ENCODE results near the gene MIOS.

DNA sequence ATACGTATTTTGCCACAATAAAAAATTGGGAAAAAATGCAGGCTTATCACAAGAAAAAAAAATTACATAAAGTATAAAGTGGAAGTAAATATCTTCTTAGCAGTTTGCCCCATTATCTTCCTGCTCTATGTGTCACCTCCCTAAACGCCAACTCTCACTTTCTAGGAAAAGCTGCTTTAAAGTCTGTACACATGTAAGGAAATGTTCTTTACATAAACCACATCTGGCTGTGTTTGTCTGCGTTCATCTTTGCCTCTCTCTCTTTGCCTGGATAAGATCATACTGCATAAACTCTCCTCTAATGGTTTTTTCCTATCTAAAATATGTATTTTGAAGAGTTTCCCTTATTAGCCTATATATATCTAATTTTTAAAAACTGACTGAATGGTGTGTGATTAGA, 50.9 kb downstream of the MIOS start:
- TF ChIP-seq, protein P1, sequence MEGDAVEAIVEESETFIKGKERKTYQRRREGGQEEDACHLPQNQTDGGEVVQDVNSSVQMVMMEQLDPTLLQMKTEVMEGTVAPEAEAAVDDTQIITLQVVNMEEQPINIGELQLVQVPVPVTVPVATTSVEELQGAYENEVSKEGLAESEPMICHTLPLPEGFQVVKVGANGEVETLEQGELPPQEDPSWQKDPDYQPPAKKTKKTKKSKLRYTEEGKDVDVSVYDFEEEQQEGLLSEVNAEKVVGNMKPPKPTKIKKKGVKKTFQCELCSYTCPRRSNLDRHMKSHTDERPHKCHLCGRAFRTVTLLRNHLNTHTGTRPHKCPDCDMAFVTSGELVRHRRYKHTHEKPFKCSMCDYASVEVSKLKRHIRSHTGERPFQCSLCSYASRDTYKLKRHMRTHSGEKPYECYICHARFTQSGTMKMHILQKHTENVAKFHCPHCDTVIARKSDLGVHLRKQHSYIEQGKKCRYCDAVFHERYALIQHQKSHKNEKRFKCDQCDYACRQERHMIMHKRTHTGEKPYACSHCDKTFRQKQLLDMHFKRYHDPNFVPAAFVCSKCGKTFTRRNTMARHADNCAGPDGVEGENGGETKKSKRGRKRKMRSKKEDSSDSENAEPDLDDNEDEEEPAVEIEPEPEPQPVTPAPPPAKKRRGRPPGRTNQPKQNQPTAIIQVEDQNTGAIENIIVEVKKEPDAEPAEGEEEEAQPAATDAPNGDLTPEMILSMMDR (IDR thresholded peaks at IDR 0.05): no peak
- TF ChIP-seq POLR2A (IDR thresholded peaks at IDR 0.05): no peak
